Measurements from ENCODE around the gene BATF3. TPM values are rescaled to one million over a fixed set of nuclear protein-coding genes. Genes with fewer than 3 reads are reported as not detected.
"Not testable (repeated sequence)": the region's sequence is repeated elsewhere in the genome, so short reads cannot be mapped to it uniquely, and the experiment has no call there.

BATF3 gene
- total RNA-seq, 2 experiments from 2014 or later = 109 to 130 TPM

DNA sequence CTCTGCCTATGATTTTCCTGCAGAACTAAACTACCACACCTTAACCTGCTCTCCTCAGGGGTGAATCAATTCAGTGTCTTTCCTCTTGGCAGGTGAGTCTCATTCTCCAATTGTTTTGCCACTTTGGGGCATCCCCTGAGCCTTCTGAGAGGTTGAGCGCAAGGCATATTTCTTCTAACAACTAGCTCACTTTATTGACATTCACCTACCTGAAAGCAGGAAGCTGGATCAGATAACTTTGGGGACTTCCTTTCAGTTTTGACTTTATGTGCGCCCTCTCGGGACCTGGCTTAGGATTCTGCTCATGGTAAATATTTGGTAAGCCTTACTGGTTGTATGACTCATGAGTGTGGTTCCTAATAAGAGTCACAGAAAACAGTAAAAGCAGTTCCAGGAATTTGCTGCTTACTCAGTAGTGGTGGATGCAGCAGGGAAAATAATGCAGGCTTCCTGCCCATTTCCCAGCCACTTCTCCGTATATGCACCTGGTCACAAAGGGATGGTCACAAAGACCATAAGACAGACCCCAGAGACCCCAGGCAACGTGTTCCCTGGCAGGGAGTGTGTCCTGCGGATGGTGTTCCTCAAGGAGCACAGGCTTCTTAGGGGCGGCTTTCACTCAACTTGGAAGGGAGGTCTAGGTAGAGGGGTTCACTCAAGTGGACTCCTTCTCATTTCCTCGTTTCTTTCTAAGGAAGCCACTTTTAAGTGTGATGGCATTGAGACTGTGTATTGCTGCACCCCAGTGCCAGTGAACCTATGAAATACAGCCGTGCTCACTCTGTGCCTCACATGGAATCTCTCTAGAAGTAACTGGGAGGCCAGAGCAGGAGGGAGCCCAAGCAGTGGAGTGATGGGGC is 22.0 kb upstream of the BATF3 start:
- CTCF ChIA-PET = interaction anchor here (1.0 to 4.1 kb wide), 17 partner anchors 10 to 264 kb away, joined by 3 to 28 read pairs (median 4); partner anchors contain the start of gene BATF3
- ATAC-seq (peak; percentile 85), DNase-seq (peak; percentile 81)
- Mint-ChIP-seq H3K4me1 (peaks cover 70% of the 10 kb centered on the region), H3K27ac (peak overlapping the region; percentile 84), H3K9me3 (ENCODE audit: low read depth) (no peaks in the 10 kb centered on the region), H3K36me3 (peaks cover 40% of the 10 kb centered on the region), H3K4me3 (peak overlapping the region; percentile 42), H3K27me3 (no peaks in the 10 kb centered on the region)

GRCh38 chr1:212719633-212720032 is 20.0 kb upstream of the BATF3 start:
- CTCF ChIA-PET = interaction anchor here (4.1 kb wide), 1 partner anchor 55 kb away, joined by 21 read pairs; no protein-coding TSS in a partner anchor
- ATAC-seq (no peak), DNase-seq (no peak)
- H3K27me3 Mint-ChIP-seq = no peaks in the 10 kb centered on the region
- no peak overlapping the region for H3K27ac Mint-ChIP-seq
- no peak overlapping the region for H3K4me3 Mint-ChIP-seq
- peaks cover 28% of the 10 kb centered on the region for H3K36me3 Mint-ChIP-seq
- peaks cover 67% of the 10 kb centered on the region for H3K4me1 Mint-ChIP-seq
- no peaks in the 10 kb centered on the region for H3K9me3 Mint-ChIP-seq (ENCODE audit: low read depth)

DNA sequence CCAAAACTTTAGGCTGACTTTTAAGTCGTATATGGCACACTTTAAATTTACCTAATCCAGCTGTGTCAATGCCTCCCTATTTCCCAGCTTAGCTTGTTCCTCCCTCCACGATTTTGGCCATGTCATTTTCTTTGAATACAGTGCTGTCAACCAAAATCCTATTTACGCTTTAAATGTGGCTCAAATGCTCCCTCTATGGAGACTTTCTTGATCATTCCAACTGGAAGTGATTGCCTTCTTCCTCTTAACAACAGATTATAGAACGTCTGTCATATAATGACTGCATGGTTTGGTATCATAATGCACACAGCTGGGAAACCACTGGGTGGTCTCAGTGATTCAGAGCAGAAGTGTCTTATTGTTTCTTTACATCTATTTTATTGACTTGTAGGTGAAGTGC is 18.9 kb upstream of the BATF3 start:
- Mint-ChIP-seq H3K36me3 (peaks cover 21% of the 10 kb centered on the region), H3K27ac (no peak overlapping the region), H3K4me1 (peaks cover 67% of the 10 kb centered on the region), H3K27me3 (no peaks in the 10 kb centered on the region), H3K9me3 (ENCODE audit: low read depth) (no peaks in the 10 kb centered on the region), H3K4me3 (no peak overlapping the region)
- DNase-seq (no peak), ATAC-seq (no peak)
- CTCF ChIA-PET = interaction anchor here (1.2 kb wide), 3 partner anchors 31 to 53 kb away, joined by 3 to 4 read pairs (median 3); no protein-coding TSS in a partner anchor

DNA sequence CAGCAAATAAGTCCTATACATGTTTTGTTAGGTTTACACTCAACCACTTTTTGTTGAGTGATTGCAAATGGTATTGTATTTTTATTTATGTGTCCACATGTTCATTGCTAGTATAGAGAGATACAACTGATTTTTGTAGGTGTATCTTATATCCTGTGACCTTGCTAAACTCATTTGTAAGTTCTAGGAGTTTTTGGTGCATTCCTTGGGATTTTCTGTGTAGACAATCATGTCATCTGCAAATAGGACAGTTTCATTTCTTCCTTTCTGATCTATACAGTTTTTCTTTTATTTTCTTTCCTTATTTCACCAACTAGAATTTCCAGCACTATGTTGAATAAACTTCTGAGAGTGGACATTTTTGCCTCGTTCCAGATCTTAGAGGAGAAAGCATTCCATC is 16.5 kb upstream of the BATF3 start:
- Mint-ChIP-seq H3K27me3 (no peaks in the 10 kb centered on the region), H3K4me1 (peaks cover 63% of the 10 kb centered on the region), H3K36me3 (peaks cover 12% of the 10 kb centered on the region), H3K27ac (no peak overlapping the region), H3K9me3 (ENCODE audit: low read depth) (no peaks in the 10 kb centered on the region), H3K4me3 (no peak overlapping the region)
- ATAC-seq (no peak), DNase-seq (no peak)
- CTCF ChIA-PET = interaction anchor here (1.0 to 1.7 kb wide), 5 partner anchors 13 to 51 kb away, joined by 3 to 7 read pairs (median 4); partner anchors contain the start of gene BATF3

DNA sequence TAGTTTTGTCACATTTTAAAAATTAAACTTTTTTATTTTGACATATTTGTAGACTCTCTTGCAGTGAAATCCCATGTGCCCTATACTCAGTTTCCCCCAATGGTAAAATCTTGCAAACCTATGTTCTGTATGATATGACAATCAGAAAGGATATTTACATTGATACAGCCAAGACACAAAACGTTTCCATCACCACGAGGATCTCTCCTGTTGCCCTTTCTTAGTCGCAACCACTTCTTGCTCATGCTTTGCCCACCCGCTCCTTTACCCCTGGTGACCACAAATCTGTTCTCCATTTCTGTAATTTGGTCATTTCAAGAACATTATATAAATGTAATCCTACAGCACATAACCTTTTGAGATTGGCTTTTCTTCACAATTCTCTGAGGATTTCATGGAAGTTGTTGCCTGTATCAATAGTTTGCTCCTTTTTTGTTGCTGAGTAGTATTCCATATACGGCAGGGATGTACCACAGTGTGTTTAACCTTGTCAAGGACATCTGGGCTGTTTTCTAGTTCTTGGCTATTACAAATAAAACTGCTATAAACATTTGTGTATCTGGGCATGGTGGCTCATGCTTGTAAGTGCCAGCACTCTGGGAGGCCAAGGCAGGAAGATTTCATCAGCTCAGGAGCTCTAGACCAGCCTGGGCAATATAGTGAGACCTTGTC is 14.0 kb upstream of the BATF3 start:
- peak; percentile 40 for DNase-seq
- no peak overlapping the region for H3K4me3 Mint-ChIP-seq
- H3K27ac Mint-ChIP-seq = peak overlapping the region; percentile 78
- CTCF ChIA-PET = interaction anchor here (1.3 to 1.5 kb wide), 2 partner anchors 17 to 21 kb away, joined by 3 read pairs; no protein-coding TSS in a partner anchor
- peaks cover 3% of the 10 kb centered on the region for H3K36me3 Mint-ChIP-seq
- no peak for ATAC-seq
- peaks cover 56% of the 10 kb centered on the region for H3K4me1 Mint-ChIP-seq
- no peaks in the 10 kb centered on the region for H3K9me3 Mint-ChIP-seq (ENCODE audit: low read depth)
- no peaks in the 10 kb centered on the region for H3K27me3 Mint-ChIP-seq

- peak; percentile 63 for ATAC-seq
These were observed 13.0 kb upstream of the BATF3 start for GRCh38 chr1:212712451-212713303.

DNA sequence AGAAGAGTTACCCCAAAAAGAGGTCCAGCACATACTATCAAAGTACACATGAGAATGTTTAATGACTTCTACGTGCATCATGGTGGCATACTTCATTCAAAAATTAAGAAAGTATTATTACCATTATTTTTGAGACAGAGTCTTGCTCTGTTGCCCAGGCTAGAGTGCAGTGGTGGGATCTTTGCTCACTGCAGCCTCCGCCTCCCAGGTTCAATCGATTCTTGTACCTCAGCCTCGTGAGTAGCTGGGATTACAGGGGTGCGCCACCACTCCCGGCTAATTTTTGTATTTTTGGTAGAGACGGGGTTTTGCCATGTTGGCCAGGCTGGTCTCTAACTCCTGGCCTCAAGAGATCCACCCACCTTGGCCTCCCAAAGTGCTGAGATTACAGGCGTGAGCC is 12.3 kb upstream of the BATF3 start:
- ATAC-seq; H3K36me3 Mint-ChIP-seq; H3K9me3 Mint-ChIP-seq (ENCODE audit: low read depth); DNase-seq; H3K27me3 Mint-ChIP-seq; H3K4me3 Mint-ChIP-seq: not testable (repeated sequence)
- CTCF ChIA-PET = interaction anchor here (1.3 to 2.4 kb wide), 2 partner anchors 11 to 19 kb away, joined by 3 to 9 read pairs; no protein-coding TSS in a partner anchor
- Mint-ChIP-seq H3K4me1 (peaks cover 42% of the 10 kb centered on the region), H3K27ac (peak overlapping the region; percentile 78)

More at GRCh38 chr1:212712451-212713303, 13.0 kb upstream of the BATF3 start:
- no peaks in the 10 kb centered on the region for H3K36me3 Mint-ChIP-seq
- no peak overlapping the region for H3K4me3 Mint-ChIP-seq
- CTCF ChIA-PET = interaction anchor here (1.3 to 2.4 kb wide), 2 partner anchors 10 to 20 kb away, joined by 3 to 9 read pairs; no protein-coding TSS in a partner anchor
- peak; percentile 47 for DNase-seq
- H3K27me3 Mint-ChIP-seq = no peaks in the 10 kb centered on the region
- H3K9me3 Mint-ChIP-seq (ENCODE audit: low read depth) = no peaks in the 10 kb centered on the region
- H3K4me1 Mint-ChIP-seq = peaks cover 48% of the 10 kb centered on the region
- H3K27ac Mint-ChIP-seq = peak overlapping the region; percentile 78

DNA sequence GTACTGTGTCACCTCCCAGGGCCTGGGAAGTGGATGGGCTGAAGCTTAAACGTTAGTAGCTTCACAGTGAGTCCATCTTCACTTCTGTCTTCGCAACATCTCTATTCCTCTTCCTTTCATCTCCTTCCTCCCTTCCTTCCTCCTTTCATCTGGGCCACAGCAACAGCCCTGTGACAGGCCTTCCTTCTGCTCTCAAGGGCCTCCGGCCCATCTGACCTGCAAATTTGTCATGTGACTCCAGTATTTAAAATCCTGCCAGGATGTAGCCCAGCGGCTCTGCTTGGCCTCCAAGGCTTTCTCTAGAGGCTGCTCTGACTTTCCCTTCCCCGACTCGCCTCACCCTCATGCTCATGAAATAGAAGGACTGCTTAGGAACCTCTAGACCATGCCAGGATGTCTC is 10.9 kb upstream of the BATF3 start:
- Mint-ChIP-seq H3K4me3 (no peak overlapping the region), H3K36me3 (no peaks in the 10 kb centered on the region), H3K27me3 (no peaks in the 10 kb centered on the region), H3K27ac (no peak overlapping the region), H3K4me1 (peaks cover 33% of the 10 kb centered on the region), H3K9me3 (ENCODE audit: low read depth) (no peaks in the 10 kb centered on the region)
- DNase-seq (peak; percentile 28), ATAC-seq (no peak)
- CTCF ChIA-PET = interaction anchor here (1.0 to 2.4 kb wide), 2 partner anchors 12 kb away, joined by 3 to 9 read pairs; no protein-coding TSS in a partner anchor

GRCh38 chr1:212703991-212704564 is 4.4 kb upstream of the BATF3 start:
- ATAC-seq = no peak
- Mint-ChIP-seq H3K36me3 (no peaks in the 10 kb centered on the region), H3K9me3 (ENCODE audit: low read depth) (no peaks in the 10 kb centered on the region), H3K4me3 (no peak overlapping the region), H3K27ac (peak overlapping the region; percentile 65), H3K4me1 (peaks cover 41% of the 10 kb centered on the region), H3K27me3 (no peaks in the 10 kb centered on the region)
- DNase-seq = peak; percentile 41
- CTCF ChIA-PET = interaction anchor here (0.9 to 3.5 kb wide), 7 partner anchors 12 to 226 kb away, joined by 3 to 30 read pairs (median 4); partner anchors contain the start of gene NSL1

- Mint-ChIP-seq H3K36me3 (peaks cover 3% of the 10 kb centered on the region), H3K27me3 (no peaks in the 10 kb centered on the region), H3K27ac (peak overlapping the region; percentile 65), H3K4me3 (peak overlapping the region; percentile 25), H3K9me3 (ENCODE audit: low read depth) (no peaks in the 10 kb centered on the region), H3K4me1 (peaks cover 49% of the 10 kb centered on the region)
- ATAC-seq (no peak), DNase-seq (peak; percentile 41)
- CTCF ChIA-PET = interaction anchor here (0.7 to 3.5 kb wide), 7 partner anchors 10 to 226 kb away, joined by 3 to 30 read pairs (median 3); no protein-coding TSS in a partner anchor
These were observed 3.0 kb upstream of the BATF3 start for GRCh38 chr1:212702672-212703071.

- CTCF ChIA-PET = interaction anchor here (0.8 to 3.5 kb wide), 21 partner anchors 9 to 302 kb away, joined by 3 to 30 read pairs (median 5); partner anchors contain the start of genes NSL1 and TATDN3
- Mint-ChIP-seq H3K27ac (peak overlapping the region; percentile 88), H3K4me3 (peak overlapping the region; percentile 83), H3K36me3 (peaks cover 10% of the 10 kb centered on the region), H3K27me3 (no peaks in the 10 kb centered on the region), H3K9me3 (ENCODE audit: low read depth) (no peaks in the 10 kb centered on the region), H3K4me1 (peaks cover 57% of the 10 kb centered on the region)
- no peak for ATAC-seq
- peak; percentile 47 for DNase-seq
These were observed 2.3 kb upstream of the BATF3 start for GRCh38 chr1:212701910-212702309.
